Hematopoietic multipotent progenitor cell treated with erythropoietin and hydrocortisone succinate and interleukin-3 and kit ligand, for 17 days (in vitro differentiated cells): ENCODE measurements around the gene ACTA1.
"Not testable (repeated sequence)": the region's sequence is repeated elsewhere in the genome, so short reads cannot be mapped to it uniquely, and the experiment has no call there.

Source experiments
- DNase-seq: peaks from one replicate; pipeline ENCODE4 v3.0.0-alpha.2; 2015; ENCODE audit warnings: low spot score

ACTA1 gene

DNA sequence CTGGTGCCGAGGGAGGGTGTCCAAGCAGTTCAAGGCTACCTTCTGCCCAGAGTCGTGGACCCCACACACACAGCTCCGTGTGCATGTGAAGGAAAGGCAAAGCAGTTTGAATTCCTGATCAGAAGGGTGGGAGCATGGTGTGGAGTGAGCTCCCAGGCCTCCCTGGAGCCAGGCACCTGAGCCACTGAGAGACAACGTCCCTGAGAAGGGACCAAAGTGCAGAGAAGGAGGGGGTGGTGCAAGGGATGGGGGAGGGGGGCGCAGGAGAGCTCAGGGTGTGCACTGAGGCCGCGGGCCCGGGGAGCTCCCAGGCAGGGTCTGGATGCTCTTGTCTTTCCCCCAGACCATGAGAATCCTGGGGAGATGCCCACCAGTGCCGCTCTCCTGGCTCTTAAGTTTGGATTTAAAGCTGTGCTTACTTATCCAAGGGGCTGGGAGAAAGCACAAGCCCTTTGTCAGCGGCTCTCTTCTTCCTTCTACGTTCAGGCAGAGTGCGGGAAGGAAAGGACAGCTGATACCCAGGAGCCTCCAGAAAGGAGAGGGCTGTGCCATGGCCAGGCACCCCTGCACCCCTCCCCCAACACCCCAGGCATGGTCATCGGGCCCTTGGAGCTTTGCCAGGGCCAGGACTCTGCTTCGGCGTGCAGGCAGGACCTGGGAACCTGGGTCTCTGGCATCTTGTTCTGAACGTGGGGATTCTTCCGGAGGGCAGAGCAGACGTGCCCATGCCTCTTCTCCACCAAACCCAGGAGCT lies 24.1 kb downstream of the ACTA1 start:
- no peak for DNase-seq

DNA sequence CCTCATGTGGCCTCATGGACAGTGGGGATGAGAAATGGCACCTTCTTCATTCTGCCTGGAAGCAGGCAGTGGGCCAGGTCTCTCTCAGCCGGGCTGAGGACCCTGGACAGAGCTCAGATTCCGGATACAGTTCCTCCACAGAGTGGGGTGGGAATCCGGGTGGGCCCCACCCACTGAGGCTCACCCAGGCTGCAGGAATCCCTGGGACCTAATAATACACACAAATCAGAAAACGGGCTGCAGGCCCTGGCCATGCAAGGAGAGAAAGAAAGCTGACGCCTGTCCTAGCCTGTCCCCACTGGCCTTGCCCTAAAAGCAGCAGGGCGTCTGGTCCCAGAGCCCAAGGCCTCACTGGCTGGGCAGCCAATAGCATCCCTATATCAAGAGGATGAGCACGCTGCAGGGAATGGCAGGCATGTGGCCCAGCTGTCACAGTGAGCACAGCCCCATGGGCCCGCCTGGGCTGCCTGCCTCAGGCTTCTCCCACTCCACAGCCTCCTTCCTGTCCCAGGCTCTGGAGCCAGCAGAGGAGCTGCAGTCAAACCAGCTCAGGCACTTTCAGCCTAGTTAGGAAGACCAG lies 25.3 kb downstream of the ACTA1 start:
- no peak for DNase-seq

DNA sequence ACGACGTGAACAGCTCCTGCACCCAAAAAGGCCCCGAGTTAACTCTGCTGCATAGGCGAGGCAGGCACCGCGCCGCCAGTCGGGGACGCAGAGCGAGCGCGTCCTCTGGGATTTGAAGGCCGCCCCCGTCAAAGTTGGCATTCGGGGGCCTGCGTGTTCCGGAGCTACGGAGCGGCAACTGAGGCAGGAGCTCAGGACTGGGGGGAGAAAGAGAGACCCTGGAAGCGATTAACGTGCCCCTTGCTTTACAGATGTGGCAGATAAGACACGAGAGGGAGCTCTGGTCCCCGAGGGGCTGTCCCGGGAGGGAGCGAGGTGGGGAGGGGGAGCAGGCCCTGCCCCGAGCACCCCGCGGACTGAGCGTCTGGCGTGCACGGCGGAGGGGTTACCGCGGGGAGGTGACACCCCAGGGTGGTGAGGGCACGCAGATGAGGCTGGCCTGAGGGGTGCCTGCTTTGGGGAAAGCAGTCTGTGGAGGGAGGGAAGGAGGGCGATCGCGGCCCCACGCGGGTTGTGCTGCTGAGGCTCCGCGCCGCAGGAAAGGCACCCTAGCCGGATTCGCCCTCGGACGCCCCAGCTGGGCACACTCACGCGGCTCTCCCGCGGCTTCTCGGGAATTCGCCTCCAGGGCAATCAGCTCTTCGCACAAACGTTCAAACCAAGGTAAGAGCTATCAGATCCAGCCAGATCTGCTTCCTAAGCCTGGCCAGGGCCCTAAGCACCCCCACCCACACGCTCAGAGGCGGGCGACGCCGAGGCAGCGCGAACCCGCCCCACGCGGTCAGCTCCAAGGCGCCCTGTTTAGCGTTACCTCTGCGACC lies 26.5 kb downstream of the ACTA1 start:
- DNase-seq: no peak

DNA sequence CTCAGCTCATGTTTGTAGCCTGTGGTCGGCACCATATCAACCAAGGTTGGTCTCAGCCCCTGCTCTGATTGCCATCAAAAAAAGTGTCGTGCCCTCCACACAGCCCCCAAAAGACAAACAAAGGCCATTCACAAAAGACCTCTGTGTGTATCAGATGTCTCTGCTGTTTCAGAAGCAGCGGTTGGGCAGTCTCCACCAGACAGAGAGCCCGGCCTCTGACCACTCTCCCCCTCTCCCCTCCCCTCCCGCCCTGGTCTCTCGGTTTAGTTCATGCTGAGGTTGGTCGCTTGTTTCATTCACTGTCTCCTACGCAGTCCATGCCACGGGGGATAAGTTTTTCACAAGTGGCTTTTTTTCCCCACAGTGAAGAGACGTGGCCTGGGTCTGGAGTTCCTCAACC lies 27.1 kb downstream of the ACTA1 start:
- no peak for DNase-seq

GRCh38 chr1:229403573-229403972 lies 30.3 kb downstream of the ACTA1 start:
- no peak for DNase-seq

DNA sequence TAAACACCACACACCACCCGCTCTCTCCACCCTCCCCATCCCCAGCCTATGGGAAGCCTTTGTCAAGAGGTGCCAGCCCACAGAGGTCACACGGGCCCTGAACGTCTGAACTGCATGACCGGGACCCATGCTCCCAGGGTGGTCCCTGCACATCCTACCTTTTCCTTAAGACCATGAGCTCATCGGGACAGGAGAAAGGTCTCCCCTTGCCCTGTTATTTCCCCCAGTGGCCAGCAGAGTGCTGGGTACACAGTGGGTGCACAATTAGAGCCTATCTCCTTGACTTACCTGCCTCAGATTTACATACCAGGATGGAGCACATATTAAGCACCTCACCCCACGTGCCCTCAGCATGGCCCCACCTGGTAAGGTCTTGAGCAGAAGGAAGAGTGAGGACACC lies 30.9 kb downstream of the ACTA1 start:
- no peak for DNase-seq

GRCh38 chr1:229402329-229402728 lies 31.6 kb downstream of the ACTA1 start:
- DNase-seq: not testable (repeated sequence)

- no peak for DNase-seq
Observed at GRCh38 chr1:229397762-229398161, 36.1 kb downstream of the ACTA1 start.

GRCh38 chr1:229396585-229397206 lies 37.2 kb downstream of the ACTA1 start:
- no peak for DNase-seq

- DNase-seq: not testable (repeated sequence)
Observed at GRCh38 chr1:229394517-229394916, 39.4 kb downstream of the ACTA1 start.

GRCh38 chr1:229392936-229393335 lies 41.0 kb downstream of the ACTA1 start:
- DNase-seq: no peak

DNA sequence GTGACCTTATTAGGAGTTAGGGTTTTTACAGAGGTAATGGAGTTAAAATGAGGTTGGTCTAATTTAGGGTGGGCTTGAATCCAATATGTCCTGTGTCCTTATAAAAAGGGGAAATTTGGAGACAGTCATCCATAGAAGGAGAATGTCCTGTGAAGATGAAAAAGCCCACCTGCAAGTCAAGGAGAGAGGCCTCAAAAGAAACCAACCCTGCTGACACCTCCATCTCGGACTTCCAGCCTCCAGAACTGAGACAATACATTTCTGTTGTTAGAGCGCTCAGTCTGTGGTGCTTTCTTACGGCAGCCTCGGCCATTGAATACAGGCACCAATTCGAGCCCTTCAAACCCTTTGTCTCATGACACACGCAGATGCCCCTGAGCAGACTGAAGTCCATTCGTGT lies 43.8 kb downstream of the ACTA1 start:
- no peak for DNase-seq

GRCh38 chr1:229388897-229389580 lies 44.9 kb downstream of the ACTA1 start:
- no peak for DNase-seq

DNA sequence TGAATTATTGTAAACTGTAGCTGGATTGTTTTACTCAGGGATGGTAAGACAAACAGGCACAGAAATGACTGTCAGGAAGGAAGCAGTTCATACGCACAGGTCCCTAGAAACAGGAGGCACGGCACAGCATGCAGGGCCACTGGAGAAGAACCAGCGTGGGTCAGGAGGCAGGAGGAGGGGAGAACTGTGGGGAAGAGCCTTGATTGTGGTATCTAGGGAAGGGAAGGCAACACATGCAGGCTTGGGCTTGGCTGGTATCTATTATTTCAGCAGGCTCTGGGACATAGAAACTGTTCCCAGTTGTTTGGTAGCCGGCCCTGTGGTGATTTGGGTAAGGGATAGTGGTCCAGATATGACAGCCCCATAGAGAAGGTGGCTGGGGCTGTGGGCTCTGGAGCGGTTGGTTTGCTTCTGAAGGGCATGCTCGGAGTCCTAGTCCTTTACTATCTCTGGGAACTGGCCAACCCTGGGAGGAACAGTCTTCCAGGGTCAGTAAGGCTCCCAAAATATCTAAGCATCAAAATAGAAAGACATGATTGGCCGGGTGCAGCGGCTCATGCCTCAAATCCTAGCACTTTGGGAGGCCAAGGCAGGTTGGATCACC lies 47.9 kb downstream of the ACTA1 start:
- no peak for DNase-seq

GRCh38 chr1:229384822-229385221 lies 49.1 kb downstream of the ACTA1 start:
- no peak for DNase-seq

GRCh38 chr1:229383961-229384360 lies 49.9 kb downstream of the ACTA1 start:
- no peak for DNase-seq

GRCh38 chr1:229383188-229383587 lies 50.7 kb downstream of the ACTA1 start:
- no peak for DNase-seq
